ENCODE data around the gene CAPN9.

- TF ChIP-seq CTCF (IDR thresholded peaks at IDR 0.05) (no peak), POLR2A (IDR thresholded peaks at IDR 0.05) (no peak)
Measured at GRCh38 chr1:230710543-230710904, 36.7 kb upstream of the CAPN9 start.
